GM19467 (cell line): ENCODE measurements around the gene ZZZ3.
"Not testable (repeated sequence)": the region's sequence is repeated elsewhere in the genome, so short reads cannot be mapped to it uniquely, and the experiment has no call there.

Source experiments
- ATAC-seq: cut with Tn5 transposase; IDR thresholded peaks from one replicate; pipeline ENCODE4 v1.9.1; 2021; ENCODE audit warnings: mild to moderate bottlenecking, moderate library complexity; ENCODE audit not compliant: unreplicated experiment

Gene ZZZ3

DNA sequence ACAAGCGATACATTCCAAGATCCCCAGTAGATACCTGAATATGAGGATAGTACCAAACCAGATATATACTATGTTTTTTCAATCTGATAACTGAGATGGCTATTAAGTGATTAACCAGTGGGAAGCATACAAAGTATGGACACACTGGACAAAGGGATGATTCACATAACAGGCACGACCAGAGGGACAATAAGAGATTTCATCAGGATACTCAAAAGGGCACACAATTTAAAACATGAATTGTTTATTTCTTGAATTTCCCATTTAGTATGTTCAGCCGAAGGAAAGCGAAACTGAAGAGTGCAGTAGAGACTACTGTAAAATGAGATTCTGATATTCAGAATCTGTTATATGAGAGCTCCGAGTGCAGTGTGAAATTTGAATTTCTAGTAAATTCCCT lies 10.6 kb downstream of the ZZZ3 start:
- no peak for ATAC-seq

DNA sequence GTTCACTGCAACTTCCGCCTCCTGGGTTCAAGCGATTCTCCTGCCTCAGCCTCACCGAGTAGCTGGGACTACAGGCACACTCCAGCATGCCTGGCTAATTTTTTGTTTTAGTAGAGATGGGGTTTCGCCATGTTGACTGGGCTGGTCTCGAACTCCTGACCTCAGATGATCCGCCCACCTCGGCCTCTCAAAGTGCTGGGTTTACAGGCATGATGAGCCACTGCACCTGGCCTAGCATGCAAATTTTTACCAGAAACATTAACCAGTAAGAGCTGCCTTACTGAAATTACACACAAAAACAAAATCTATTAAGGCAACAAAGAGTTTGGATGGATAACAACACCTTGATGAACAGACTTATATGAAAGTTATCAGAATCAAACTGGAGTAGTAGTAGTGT lies 12.1 kb downstream of the ZZZ3 start:
- no peak for ATAC-seq

DNA sequence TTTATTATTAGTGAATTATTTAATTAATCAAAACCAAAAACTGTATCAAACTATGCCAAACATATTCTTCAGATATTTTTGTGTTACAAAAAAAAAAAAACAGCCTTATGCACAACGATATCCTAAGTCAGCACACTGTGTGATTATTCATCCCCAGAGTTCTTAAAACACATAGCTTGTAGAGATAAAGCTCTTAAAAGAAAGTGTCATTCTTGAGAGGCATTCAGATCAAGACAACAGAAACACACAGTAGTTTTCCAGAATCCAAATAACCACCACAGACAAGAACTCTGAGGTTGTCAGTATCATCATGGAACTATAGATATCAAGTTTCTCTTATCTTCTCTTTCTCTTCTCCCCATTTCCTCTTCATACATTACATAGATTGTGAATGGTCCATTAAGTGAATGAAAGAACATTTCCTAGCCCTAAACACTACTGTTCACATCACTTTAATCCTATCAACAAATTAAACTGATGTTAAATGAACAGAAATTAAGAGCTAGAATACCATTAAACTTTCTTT lies 13.5 kb downstream of the ZZZ3 start:
- no peak for ATAC-seq

- no peak for ATAC-seq
Observed at GRCh38 chr1:77664939-77665516, 17.4 kb downstream of the ZZZ3 start.

- no peak for ATAC-seq
Observed at GRCh38 chr1:77661696-77662095, 20.8 kb downstream of the ZZZ3 start.

GRCh38 chr1:77659879-77660593 lies 22.4 kb downstream of the ZZZ3 start:
- peak; percentile 56 for ATAC-seq

GRCh38 chr1:77658271-77658670 lies 24.2 kb downstream of the ZZZ3 start:
- ATAC-seq, result no peak

GRCh38 chr1:77655431-77655974 lies 27.0 kb downstream of the ZZZ3 start:
- ATAC-seq, result no peak

DNA sequence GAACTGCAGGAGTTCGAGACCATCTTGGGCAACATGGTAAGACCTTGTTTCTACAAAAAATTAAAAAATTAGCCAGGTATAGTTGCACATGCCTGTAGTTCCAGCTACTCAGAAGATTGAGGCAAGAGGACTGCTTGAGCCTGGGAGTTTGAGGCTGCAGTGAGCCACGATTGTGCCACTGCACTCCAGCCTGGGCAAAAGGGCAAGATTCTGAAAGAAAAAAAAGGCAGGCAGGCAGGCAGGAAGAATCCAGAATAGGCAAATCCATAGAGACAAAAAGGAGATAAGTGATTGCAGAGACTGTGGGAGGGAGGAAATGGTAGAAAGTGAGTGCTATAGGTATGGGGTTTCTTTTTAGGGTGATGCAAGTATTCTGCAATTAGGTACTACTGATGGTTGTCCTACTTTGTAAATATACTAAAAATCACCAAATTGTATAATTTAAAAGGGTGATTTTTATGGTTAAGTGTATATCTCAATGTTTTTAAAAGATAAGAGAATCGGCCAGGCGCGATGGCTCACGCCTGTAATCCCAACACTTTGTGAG lies 29.4 kb downstream of the ZZZ3 start:
- ATAC-seq, result no peak

DNA sequence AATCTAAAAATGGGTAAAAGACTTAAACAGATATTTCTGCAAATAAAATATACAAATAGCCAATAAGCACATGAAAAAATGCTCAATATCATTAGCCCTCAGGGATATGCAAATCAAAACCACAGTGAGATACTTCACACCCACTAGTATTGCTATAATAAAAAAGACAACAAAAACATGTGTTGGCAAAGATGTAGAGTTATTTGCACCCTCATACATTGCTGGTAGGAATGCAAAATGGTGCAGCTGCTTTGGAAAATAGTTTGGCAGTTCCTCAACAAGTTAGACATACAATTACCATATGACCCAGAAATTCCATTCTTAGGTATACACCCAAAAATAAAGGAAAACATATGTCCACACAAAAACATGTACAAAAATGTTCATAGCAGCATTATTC lies 30.2 kb downstream of the ZZZ3 start:
- ATAC-seq, result no peak

- ATAC-seq, result no peak
Observed at GRCh38 chr1:77649127-77649526, 33.3 kb downstream of the ZZZ3 start.

- ATAC-seq, result not testable (repeated sequence)
Observed at GRCh38 chr1:77646224-77646623, 36.2 kb downstream of the ZZZ3 start.

DNA sequence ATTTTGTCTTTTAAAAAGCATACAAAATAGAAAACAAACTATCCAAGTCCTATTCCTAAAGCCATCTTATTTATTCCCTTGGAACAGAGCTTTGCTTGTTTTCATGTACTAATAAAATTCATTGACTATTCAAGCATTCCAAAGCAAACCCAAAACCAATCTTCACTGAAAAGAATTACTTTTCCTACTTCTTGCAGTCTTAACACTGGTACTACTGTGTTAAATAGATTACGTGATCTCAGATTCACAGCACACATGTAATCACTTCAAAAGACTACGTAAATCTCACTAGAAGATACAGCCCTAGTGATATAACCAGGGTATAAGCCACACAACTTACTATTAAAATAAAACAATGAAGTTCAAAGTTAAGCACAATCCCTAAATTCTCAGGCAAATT lies 39.0 kb downstream of the ZZZ3 start:
- no peak for ATAC-seq

DNA sequence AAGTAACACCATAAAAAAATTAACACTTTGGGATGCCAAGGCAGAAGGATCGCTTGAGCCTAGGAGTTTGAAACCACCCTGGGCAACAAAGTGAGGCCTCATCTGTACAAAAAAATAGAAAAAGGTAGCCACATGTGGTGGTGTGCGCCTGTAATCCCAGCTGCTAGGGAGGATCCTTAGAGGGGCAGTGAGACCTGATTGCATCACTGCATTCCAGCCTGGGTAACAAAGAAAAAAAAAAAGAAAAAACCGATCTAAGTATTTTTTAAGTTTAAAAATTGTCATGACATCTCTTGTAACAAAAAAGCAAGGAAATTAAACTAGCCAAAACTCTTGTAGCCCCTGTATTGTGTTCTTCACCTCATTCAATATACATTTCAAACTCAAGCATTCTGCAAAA lies 39.5 kb downstream of the ZZZ3 start:
- ATAC-seq, result no peak

- no peak for ATAC-seq
Observed at GRCh38 chr1:77642196-77642595, 40.3 kb downstream of the ZZZ3 start.

DNA sequence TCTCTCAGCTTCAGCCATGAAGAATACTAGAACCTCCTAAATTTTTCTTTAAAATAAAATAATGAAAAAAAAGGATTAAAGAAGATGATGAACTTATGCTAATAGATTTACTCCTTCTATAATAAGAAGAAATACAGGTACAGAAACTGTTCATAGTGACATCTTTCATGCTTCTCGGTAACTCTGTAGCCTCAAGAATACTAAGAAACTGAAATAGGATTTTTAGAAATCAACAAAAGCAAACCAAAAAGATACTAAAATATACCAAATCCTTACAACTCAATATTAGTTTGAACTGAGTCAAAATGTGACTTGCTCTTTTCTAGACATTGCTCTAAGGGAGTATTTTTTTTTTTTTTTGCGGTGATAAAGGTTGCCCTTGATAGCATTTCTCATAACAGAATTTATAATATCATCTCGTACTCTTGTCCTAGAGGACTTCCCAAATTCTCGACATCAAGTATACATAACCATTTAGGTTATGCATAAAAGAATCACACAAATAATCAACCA lies 42.8 kb downstream of the ZZZ3 start:
- no peak for ATAC-seq

DNA sequence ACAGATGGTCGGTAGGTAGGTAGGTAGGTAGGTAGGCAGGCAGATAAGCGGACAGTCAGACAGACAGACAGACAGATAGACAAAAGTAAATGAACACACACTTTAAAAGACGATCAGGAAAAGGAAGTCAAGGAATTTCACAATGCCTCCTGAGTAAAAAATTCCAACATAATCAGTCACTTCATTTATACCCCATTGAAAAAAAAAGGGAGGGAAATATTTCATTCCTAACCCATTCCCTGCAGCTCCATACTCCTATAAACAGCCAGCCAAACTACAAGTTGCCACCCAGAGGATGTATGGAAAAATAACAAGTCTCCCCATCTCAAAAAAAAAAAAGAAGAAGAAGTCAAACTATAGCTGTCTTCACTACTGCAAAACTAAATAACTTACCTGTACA lies 43.4 kb downstream of the ZZZ3 start:
- ATAC-seq, result no peak

DNA sequence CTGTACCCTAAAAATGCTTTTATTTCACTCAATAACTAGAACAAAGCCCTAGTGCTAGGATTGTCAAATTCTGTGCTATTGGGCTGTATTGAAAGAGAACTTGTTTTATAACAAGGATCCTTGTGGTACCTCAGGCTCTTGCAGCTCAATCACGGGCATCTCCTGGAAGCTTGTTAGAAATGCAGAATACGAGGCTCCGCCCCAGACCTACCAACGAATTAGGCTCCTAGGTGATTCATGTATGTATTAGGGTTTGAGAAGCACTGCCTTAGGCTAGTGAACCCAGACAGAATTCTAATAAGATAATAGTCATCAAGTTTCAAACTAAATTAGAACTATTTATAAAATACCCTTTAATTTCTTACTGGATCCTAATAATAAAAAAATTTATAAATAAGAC lies 45.6 kb downstream of the ZZZ3 start:
- no peak for ATAC-seq
